ENCODE results near the gene APCDD1.

Gene APCDD1

GRCh38 chr18:10432781-10433180 lies 21.7 kb upstream of the APCDD1 start:
- TF ChIP-seq CTCF (IDR thresholded peaks at IDR 0.05; ENCODE audit: insufficient read depth, low read length, poor library complexity, severe bottlenecking), result no peak
- Histone ChIP-seq H3K36me3 (ENCODE audit: control insufficient read depth, insufficient read depth, low read length) (no peaks in the 10 kb centered on the region), H3K27me3 (replicated peaks; ENCODE audit: control insufficient read depth, insufficient read depth, low read length) (no peaks in the 10 kb centered on the region), H3K4me3 (replicated peaks; ENCODE audit: low read depth, low read length) (no peak overlapping the region)
- no peak for DNase-seq (ENCODE audit: extremely low read depth, insufficient read length)

DNA sequence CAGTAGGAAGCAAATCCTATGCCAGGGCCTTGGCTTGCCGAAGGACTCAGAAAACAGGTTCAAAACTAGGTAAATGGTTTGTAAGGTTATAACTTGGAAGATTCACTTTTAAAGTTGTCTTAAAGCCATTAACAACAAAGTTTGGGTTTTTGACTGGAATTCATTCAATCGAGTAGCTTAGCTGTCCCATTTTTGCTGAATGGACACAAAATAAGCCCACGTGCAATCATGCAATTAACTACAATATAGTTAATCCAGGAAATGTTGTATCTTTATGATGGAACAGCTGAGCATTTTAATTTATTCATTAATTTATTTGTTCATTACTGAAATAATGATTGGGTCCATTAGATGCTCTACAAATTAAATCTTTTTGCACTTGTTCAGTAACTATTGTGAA lies 18.3 kb upstream of the APCDD1 start:
- TF ChIP-seq CTCF (IDR thresholded peaks at IDR 0.05; ENCODE audit: insufficient read depth, low read length, poor library complexity, severe bottlenecking), result no peak
- no peaks in the 10 kb centered on the region for H3K36me3 ChIP-seq (ENCODE audit: control insufficient read depth, insufficient read depth, low read length)
- 0 out of 2 replicates have a peak, but pooled peaks cover 1% of the 10 kb centered on the region for H3K27me3 ChIP-seq (replicated peaks; ENCODE audit: control insufficient read depth, insufficient read depth, low read length)
- DNase-seq (ENCODE audit: extremely low read depth, insufficient read length), result no peak
- H3K4me3 ChIP-seq (replicated peaks; ENCODE audit: low read depth, low read length), result no peak overlapping the region

GRCh38 chr18:10437837-10438236 lies 16.6 kb upstream of the APCDD1 start:
- no peak for DNase-seq (ENCODE audit: extremely low read depth, insufficient read length)
- TF ChIP-seq CTCF (IDR thresholded peaks at IDR 0.05; ENCODE audit: insufficient read depth, low read length, poor library complexity, severe bottlenecking), result no peak
- H3K27me3 ChIP-seq (replicated peaks; ENCODE audit: control insufficient read depth, insufficient read depth, low read length), result 0 out of 2 replicates have a peak, but pooled peaks cover 1% of the 10 kb centered on the region
- no peak overlapping the region for H3K4me3 ChIP-seq (replicated peaks; ENCODE audit: low read depth, low read length)
- no peaks in the 10 kb centered on the region for H3K36me3 ChIP-seq (ENCODE audit: control insufficient read depth, insufficient read depth, low read length)

DNA sequence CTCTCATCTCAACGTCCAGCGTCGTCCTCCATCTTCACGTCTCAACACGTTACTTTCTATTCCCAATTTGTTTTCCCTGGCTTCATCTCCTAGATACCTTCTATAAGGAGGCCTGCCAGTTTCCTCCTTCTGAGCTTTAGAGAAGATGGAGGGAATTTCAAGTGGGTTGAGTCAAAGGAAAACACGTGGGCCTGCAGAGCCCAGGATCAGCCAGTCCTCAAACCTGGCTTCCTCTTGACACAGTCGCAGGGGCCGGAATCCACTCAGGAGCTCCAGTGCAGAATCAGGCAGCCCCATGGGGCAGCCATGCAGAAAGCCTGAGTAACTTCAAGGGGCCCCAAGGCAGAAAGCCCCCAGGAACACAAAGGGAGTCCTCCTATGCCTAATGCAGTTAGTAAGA lies 14.5 kb upstream of the APCDD1 start:
- TF ChIP-seq CTCF (IDR thresholded peaks at IDR 0.05; ENCODE audit: insufficient read depth, low read length, poor library complexity, severe bottlenecking), result no peak
- H3K27me3 ChIP-seq (replicated peaks; ENCODE audit: control insufficient read depth, insufficient read depth, low read length), result 0 out of 2 replicates have a peak, but pooled peaks cover 1% of the 10 kb centered on the region
- H3K4me3 ChIP-seq (replicated peaks; ENCODE audit: low read depth, low read length), result no peak overlapping the region
- DNase-seq (ENCODE audit: extremely low read depth, insufficient read length), result no peak
- no peaks in the 10 kb centered on the region for H3K36me3 ChIP-seq (ENCODE audit: control insufficient read depth, insufficient read depth, low read length)

- TF ChIP-seq CTCF (IDR thresholded peaks at IDR 0.05; ENCODE audit: insufficient read depth, low read length, poor library complexity, severe bottlenecking), result no peak
- no peak overlapping the region for H3K4me3 ChIP-seq (replicated peaks; ENCODE audit: low read depth, low read length)
- 0 out of 2 replicates have a peak, but pooled peaks cover 1% of the 10 kb centered on the region for H3K27me3 ChIP-seq (replicated peaks; ENCODE audit: control insufficient read depth, insufficient read depth, low read length)
- no peak for DNase-seq (ENCODE audit: extremely low read depth, insufficient read length)
- H3K36me3 ChIP-seq (ENCODE audit: control insufficient read depth, insufficient read depth, low read length), result no peaks in the 10 kb centered on the region
Observed at GRCh38 chr18:10440884-10441283, 13.6 kb upstream of the APCDD1 start.

DNA sequence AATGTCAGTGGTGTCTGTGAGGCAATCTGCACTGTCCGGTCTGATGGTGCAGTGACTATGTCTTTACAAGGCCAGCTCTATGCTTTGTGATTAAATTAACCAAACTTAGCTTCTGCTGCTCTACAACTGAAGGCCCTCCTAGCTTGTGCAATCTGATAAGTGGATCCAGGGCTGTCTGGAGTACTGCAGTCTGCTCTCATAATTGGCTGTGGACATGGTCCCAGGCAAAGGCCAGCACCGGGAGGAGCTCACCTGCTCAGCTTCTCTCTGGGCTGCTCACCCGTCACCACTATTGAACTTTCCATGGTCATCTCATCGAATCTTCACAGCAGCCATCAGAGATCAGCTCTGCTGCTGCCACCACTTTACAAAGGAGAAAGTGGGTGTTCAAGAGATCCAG lies 13.0 kb upstream of the APCDD1 start:
- no peak for TF ChIP-seq CTCF (IDR thresholded peaks at IDR 0.05; ENCODE audit: insufficient read depth, low read length, poor library complexity, severe bottlenecking)
- DNase-seq (ENCODE audit: extremely low read depth, insufficient read length), result no peak
- Histone ChIP-seq H3K36me3 (ENCODE audit: control insufficient read depth, insufficient read depth, low read length) (no peaks in the 10 kb centered on the region), H3K4me3 (replicated peaks; ENCODE audit: low read depth, low read length) (no peak overlapping the region), H3K27me3 (replicated peaks; ENCODE audit: control insufficient read depth, insufficient read depth, low read length) (0 out of 2 replicates have a peak, but pooled peaks cover 1% of the 10 kb centered on the region)

Measured in GM06990 (cell line).